ENCODE measurements around the gene CLK2.
"Not testable (repeated sequence)": the region's sequence is repeated elsewhere in the genome, so short reads cannot be mapped to it uniquely, and the experiment has no call there.

Gene CLK2

DNA sequence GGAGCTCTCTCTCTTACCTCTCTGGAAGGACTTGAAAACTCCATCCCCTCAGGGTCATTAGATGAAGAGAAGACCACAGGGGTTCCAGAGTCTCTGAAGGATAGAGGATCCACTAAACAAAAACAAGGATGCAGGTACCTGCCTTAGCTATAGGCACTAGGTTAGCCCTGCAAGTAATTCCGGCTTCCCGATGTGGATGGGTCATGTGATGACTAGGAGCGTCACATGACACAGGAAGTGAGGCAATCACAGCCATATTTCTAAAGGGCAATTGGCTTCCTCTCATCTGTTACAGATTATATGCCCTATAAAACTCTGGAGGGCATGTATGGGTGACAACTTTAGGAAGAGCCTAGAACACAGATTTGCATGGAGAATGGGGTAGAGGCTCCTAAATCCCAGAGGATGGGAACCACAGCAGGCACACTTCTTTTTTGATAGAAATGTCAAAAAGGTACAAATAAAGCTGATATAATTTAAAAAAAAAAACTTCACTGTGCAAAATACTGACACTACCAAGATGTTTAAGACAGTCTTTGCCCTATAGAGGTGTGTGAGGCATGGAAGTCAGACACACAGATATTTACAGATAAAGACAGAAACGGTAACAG lies 32.1 kb downstream of the CLK2 start:
- peak; percentile 41 for DNase-seq

DNA sequence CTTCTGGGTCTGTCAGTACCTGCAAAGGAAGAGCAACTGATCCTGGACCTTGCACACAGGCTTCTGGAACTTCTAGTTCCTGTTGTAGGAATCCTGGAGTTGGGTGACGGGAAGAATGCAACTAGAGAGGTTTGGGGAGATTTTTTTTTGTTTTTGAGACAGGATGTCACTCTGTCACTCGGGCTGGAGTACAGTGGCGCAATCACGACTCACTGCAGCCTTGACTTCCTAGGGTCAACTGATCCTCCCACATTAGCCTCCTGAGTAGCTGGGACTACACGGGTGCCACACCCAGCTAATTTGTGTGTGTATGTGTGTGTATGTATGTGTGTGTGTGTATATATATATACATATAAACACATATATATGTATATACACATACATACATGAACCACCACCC lies 36.9 kb downstream of the CLK2 start:
- DNase-seq, result no peak

DNA sequence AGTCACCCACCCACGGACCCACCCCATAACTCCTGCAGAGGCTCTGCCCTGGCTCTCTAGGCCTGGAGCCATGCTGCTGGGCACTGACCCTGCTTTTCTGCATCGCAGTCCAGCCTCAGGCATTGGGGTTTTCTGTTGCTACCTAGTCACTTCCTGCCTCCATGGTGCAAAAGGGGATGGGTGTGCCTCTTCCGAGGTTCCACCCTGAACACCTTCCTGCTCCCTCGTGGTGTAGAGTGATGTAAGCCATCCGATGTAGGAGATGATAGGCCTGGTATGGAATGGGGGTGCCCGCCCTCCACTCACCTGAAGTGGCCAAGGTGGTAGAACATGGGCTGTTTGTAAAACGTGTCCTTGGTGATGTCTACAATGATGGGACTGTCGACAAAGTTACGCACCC lies 37.9 kb downstream of the CLK2 start:
- DNase-seq, result not testable (repeated sequence)

DNA sequence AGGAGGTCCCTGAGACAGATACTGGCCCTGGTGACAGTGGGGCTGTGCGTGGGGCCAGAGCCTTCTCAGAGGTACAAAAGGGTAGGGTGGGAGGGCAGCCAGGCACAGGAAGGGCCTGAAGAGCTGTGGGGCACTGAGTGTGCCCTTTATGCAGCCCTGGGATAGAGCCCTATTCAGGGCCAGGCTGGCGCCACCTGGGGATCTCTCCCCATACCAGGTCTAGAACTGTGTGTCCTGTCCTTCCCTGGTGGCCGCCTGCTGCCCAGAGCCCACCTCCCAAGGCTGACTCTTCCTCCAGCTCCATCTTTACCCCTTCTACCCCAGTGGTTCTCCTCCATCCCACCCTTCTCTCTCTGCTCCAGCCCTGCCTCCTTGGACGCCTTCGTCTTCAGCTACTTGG lies 39.8 kb downstream of the CLK2 start:
- not testable (repeated sequence) for DNase-seq

DNA sequence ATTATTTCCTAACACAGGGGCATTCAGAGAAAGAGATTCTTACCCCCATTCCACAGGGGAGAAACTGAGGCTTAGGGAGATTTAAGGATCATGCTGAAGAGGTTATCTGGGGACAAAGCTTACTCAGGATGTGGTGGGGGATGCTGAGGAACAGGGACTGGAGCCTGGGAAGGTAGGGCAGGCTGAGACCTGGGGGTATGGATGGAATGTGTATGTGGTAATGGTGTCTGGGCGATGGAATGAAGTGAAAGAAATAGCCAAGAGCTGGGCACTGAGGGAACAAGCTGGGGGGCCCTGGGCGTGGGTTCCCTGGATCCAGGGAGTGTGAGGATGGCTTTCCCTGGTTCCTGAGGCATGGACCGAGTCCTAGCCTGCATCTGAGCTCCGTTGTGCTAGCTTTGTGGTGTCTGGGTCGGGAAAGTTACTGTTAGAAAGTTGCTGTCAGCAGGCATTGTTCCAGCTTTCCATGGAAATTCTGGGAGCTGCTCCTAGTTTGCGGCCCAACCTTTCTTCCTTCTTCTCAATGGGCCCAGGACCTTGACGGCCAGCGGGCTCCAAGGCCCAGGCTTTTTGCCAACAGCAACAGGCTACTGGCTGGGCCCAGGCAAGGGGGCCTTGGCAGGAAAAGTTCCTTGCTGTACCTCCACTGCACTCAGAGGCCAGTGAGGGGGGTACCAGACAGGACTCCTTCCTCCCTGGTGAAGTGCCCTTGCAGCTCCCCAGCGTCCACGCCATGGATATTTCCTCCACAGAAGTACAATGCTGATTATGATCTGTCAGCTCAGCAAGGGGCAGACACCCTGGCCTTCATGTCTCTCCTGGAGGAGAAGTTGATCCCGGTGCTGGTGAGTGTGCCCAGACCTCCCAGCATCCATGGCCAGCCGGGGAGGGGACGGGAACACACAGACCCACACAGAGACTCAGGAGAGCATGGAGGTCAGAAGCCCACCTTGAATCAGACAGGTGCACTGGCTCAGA lies 41.0 kb downstream of the CLK2 start:
- not testable (repeated sequence) for DNase-seq

DNA sequence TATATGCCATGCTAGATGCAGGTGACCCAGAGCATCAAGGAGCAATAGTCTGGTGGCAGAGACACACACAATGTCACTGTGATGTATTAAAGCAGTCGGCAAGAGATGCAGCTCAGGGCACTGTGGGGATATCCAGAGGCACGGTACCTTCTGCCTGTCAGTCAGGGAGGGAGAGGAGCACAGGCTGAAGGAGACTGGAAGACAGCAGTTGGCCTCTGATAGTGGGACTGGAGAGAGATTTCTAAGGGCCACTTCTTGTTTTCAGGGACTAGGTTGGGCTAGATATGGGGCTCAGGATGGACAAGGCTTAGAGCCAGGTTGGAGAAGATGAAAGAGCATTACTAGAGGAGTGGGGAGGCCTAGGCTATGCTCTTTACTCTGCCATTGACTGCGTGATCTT lies 42.0 kb downstream of the CLK2 start:
- not testable (repeated sequence) for DNase-seq

DNA sequence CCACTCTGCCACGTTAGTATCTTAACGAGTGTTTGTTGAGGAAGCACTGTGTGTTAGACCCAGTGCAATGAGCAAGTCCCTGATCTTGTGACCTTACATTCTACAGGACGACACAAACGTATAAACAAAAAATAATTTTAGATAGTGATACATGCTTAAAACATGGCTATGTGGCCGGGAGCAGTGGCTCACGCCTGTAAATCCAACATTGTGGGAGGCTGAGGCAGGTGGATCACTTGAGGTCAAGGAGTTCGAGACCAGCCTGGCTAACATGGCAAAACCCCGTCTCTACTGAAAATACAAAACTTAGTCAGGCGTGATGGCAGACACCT lies 45.2 kb downstream of the CLK2 start:
- DNase-seq, result no peak

DNA sequence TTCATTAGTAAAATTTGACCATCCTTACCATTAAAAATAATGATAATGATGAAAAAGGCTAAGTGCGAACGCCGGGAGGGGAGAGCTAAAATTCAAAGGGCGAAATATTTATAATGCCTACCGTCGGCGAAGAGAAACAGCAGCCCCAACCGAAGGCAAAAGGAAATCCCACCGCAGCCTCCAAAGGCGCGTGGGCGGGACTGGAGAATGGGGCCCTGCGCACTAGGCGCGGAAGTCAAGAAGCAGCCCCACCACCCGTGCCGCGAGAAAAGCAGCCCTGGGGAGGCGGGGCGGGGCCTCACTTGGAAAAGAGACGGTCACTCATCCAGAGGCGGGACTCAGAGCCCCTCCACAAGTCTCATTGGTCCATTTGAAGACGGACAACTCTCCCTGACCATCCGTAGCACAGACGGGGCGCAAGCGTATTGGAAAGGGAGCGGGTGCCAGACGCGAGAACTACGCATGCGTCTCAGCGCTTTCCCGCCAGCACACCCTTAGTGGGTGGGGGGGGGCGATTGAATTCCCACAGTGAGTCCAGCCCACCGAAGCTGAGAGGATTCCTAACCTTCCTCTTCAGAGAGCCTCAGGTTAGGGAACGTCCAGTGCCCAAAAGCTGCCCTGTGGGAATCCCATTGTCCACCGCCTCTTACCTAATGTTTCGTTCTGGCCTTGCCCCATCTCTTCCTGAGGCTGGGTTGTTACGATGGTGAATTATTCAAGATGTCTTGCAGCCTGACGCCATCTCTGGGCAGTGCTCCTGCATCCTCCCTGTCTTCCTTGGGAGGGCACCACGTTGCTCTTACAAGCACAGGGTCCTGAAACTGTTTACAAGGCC lies 45.8 kb downstream of the CLK2 start:
- peak; percentile 98 for DNase-seq

DNA sequence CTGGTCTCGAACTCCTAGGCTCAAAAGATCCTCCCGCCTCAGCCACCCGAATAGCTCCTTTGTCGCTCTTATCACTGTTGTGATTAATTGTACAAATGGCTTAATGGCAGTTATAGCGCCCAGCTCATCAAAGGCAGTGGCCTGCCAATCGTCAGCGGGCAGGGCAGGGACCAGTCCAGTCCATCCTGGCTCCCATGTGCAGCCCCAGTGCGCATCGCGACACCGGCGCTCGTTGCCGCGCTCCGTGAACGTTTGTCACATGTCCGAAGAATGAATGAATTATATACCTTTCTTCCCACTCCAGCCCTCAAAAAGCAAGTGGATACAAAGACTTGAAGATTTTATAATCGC lies 46.4 kb downstream of the CLK2 start:
- DNase-seq, result no peak

DNA sequence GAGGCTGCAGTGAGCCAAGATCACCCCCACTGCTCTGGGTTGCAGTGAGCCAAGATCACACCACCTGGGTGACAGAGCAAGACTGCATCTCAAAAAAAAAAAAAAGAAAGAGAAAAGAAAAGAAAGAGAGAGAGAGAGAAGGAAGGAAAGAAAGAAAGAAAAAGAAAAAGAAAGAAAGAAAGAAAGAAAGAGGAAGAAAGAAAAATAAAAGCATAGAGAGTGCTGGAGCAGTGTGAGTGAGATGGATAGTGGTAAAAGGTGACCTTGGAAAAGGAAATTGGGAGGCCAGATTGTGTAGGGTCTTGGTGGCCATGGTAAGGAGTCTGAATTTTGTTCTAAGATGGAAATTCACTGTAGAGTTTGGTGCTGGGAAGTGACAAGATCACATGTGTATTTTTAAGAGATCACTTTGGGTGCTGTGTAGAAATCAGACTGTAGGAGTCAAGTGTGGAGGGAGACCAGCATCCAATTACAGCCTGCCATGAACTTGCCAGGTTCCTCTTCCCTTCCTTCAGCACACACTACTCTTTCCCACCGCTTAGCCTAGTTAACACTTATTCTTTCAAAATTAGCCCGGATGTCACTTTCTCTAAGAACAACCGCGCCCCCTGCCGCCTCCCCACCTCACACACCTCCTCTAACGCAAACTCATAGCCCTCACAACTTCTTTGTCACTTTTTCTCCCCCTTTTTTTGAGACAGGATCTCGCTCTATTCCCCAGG lies 47.0 kb downstream of the CLK2 start:
- DNase-seq, result peak; percentile 76

DNA sequence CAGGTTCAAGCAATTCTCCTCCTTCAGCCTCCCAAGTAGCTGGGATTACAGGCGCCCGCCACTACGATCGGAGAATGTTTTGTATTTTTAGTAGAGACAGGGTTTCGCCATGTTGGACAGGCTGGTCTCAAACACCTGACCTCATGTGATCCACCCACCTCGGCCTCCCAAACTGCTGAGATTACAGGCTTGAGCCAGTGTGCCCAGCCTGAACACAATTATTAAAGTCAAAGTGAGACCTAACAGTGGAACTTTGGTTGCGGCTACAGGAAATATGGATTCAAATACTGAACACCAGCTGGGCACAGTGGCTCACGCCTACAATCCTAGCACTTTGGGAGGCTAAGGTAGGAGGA lies 47.9 kb downstream of the CLK2 start:
- not testable (repeated sequence) for DNase-seq

DNA sequence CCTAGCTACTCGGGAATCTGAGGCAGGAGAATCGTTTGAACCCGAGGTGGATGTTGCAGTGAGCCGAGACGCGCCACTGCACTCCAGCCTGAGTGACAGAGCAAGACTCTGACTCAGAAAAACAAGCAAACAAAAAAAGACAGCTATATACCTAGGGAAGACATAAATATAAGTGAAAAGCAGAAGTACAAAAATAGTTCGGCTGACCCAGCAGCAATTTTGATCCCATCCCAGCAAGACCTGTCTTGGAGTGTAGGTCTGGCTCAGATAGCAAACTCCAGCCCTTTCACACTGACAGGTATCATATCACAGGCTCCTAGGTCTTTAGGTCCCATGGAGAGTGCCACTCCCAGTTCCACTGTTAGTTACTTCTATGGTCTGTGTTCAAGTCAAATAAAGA lies 50.3 kb downstream of the CLK2 start:
- no peak for DNase-seq

DNA sequence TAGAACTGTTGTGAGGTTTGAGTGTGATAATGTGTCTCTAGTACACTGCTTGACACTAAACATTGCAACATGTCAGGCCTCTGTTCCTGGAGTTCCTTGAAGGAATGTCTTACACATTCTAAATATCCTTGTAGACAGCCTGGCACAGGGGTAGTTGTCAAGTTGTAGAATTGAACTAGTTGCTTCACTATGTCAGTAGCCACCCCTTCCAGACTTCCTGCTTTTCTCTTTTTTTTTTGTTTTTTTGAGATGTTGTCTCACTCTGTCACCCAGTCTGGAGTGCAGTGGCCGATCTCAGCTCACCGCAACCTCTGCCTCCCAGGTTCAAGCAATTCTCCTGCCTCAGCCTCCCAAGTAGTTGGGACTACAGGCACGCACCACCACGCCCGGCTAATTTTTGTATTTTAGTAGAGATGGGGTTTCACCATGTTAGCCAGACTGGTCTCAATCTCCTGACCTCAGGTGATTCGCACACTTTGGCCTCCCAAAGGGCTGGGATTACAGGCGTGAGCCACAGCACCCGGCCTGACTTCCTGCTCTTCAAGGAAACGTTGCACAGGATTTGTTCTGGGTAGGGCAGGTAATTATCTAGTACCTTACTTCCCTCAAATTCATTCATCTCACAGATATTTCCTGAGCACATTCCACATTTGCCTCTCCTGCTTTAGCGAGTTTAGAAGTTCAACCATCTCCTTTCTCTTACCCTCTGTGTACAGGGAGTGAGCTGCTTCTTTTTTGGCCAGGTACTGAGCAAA lies 52.9 kb downstream of the CLK2 start:
- not testable (repeated sequence) for DNase-seq

DNA sequence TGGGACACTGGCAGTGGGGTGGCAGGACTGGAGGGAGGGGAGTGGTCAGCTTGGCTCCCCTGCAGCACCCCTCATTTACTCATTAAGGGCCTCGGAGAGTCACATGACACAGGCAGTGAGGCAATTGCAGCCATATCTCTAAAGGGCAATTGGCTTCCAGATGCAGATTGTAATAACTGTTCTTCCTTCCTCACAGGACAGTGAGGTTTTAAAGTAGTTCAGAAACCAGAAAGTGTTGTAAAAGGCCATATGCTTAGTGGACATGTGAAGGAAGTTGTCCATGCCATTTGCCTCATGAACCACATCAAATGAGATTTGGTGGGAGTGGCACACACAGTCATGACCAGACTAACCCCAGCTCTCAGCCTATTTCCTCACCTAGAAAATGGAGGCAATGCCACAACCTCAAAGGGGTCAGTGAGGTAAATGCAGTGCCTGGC lies 53.7 kb downstream of the CLK2 start:
- no peak for DNase-seq

DNA sequence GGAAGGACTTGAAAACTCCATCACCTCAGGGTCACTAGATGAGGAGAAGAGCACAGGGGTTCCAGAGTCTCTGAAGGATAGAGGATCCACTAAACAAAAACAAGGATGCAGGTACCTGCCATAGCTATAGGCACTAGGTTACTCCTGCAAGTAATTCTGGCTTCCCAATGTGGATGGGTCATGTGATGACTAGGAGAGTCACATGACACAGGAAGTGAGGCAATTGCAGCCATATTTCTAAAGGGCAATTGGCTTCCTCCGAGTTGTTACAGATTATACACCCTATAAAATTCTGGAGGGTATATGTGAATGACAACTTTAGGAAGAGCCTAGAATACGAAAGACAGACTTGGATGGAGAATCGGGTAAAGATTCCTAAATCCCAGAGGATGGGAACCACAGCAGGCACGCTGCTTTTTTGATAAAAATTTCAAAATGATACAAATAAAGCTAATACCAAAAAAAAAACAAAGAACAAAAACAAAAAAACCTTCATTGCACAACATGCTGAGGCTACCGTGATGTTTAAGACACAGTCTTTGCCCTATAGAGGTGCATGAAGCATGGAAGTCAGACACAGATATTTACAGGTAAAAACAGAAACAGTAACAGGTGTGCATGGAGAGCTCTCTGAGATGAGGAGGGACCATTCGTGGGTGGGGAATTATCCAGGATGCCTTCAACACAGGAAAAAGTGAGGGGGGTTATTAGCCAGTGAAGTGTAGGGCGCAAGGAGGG lies 54.3 kb downstream of the CLK2 start:
- DNase-seq, result no peak

DNA sequence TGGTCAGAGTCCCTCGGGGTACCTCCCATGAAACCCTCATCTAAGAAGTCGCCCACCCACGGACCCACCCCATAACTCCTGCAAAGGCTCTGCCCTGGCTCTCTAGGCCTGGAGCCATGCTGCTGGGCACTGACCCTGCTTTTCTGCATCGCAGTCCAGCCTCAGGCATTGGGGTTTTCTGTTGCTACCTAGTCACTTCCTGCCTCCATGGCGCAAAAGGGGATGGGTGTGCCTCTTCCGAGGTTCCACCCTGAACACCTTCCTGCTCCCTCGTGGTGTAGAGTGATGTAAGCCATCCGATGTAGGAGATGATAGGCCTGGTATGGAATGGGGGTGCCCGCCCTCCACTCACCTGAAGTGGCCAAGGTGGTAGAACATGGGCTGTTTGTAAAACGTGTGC lies 58.6 kb downstream of the CLK2 start:
- DNase-seq, result not testable (repeated sequence)
